GM21423 (cell line): ENCODE results near the gene EIF1AD.
A peak's percentile ranks its signal among the peaks of the same experiment; 100 is the strongest.
"Not testable (repeated sequence)": the region's sequence is repeated elsewhere in the genome, so short reads cannot be mapped to it uniquely, and the experiment has no call there.

ENCODE experiments used
- ATAC-seq: cut with Tn5 transposase; IDR thresholded peaks from one replicate; pipeline ENCODE4 v1.9.1; 2021; ENCODE audit warnings: mild to moderate bottlenecking, moderate library complexity; ENCODE audit not compliant: unreplicated experiment

EIF1AD gene, protein sequence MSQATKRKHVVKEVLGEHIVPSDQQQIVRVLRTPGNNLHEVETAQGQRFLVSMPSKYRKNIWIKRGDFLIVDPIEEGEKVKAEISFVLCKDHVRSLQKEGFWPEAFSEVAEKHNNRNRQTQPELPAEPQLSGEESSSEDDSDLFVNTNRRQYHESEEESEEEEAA

DNA sequence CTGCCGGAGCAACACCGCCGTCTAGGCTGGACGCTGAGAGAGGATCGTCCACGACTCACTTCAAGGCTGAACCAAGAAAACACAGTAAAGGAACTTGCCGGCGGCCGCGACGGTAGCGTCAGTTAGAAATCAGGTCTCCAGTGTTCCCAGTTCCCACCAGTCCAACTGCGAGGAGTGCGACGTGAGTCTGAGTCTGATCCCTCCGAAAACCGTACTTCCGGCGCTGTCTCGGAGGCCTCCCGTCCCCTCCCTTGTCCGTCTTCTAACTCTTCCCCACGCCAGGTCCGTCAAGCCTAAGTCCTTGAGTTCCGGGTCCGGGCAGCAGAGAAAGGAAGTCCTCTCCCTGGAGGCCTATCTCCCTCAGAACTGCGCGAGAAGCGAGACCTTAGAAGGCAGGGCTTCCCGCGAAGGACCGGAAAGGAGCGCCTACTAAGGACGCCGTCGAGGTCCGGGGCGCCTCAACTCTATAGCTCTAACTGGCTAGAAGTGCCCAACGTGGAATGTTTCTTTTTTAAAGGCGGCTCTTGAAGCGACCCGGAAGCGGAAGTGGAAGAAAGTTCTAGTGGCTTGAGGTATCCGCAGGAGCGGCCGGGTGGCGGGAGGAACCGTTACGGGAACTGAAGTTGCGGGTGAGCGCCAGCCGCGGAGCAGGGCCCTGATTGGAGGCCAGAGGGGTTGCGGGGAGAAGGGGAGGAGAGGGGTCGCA, at the start of gene EIF1AD, which contains the start of gene BANF1:
EIF1AD (minus strand) TSS at position 216 of the 706 bp plus-strand sequence. CDS start 1,768 bp downstream, outside the sequence.
BANF1 (plus strand) TSS at position 562 of the 706 bp plus-strand sequence. CDS start 748 bp downstream, outside the sequence.
- peak; percentile 75 for ATAC-seq

DNA sequence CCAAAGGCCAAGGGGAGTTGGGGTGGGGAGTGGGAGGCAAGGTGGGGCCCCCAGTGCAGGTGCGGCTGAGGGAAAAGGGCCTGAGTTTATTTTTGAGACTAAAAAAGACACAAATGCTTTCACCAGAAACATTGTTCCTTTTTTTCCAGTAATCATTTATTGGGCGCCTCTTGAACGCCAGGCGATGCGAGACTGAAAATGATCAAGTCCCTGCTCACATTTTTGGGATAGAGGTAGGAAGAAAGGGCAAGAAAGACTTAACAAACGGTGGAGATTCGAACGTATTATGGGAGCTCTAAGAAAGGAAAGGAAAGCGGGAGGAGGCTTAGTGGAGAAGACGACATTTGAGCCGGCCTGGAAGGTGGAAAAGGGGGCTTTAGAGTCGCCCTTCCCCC, 49.4 kb upstream of the EIF1AD start:
- no peak for ATAC-seq

DNA sequence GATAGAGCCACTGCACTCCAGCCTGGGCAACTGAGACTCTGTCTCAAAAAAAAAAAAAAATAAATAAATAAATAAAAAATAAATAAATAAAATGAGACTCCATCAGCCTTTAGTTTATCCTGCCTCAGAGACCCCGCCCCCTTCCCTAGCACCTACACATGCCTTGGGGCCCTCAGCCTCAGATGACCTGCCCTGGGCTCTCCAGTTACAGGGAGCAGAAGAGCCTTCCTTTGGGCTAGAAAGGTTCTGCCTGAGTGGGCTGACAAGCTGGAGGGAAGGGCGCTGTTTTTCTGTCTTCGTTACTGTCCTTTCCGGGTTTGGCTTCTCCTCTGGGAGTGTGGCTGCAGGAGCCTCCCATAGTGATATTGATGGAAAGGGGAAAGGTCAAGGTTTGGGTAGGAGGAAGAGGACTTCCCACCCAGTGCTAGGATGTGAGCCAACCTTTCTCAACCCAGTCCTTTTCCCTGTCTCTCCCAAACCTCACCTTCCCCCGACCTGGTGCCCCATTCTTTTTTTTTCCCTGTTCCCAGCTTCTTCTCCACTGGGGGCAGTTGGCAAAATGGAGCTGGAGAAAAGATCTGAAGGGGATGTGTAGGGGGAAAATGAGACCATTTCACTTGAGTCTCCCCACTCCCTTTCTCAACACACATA, 48.7 kb upstream of the EIF1AD start:
- no peak for ATAC-seq

DNA sequence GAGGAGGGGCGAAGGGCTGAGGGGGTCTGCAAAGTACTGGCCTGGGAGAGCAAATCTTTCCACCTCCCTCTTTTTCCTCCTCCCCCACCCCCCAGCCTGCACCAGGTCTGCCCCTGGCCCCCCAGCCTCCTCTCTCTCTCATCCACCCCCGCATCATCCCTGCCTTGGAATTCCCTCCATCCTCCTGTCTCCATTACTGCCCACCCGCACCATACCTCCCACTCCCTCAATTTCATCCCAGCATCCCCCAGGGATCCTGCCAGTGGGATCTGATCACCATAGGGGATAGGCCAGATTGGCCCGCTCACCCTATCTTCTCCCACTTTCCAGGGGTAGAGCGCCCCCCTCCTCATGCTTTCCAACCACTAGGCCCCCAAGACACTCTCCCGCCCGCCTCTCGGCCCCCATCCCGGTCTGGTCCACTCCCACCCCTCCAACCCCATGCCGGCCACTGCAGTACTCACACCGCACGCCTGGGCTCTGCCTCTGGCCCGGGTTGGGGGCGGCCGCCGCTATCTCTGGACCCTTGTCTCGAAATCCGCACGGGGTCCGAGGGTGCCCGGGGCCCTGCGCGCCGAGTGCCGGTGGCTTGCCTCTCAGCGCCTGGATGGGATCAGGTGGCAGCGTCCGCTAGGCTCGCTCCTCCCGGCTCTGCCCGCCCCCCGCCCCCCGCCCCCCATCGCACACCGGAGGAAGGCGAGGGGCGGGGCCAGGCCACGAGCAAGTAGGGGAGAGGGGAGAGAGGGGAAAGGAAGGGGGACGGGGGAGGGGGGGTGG, 46.8 kb upstream of the EIF1AD start, which contains the start of gene GAL3ST3:
GAL3ST3 (minus strand) TSS at position 615 of the 777 bp plus-strand sequence. CDS start 3,746 bp downstream, outside the sequence.
- no peak for ATAC-seq

DNA sequence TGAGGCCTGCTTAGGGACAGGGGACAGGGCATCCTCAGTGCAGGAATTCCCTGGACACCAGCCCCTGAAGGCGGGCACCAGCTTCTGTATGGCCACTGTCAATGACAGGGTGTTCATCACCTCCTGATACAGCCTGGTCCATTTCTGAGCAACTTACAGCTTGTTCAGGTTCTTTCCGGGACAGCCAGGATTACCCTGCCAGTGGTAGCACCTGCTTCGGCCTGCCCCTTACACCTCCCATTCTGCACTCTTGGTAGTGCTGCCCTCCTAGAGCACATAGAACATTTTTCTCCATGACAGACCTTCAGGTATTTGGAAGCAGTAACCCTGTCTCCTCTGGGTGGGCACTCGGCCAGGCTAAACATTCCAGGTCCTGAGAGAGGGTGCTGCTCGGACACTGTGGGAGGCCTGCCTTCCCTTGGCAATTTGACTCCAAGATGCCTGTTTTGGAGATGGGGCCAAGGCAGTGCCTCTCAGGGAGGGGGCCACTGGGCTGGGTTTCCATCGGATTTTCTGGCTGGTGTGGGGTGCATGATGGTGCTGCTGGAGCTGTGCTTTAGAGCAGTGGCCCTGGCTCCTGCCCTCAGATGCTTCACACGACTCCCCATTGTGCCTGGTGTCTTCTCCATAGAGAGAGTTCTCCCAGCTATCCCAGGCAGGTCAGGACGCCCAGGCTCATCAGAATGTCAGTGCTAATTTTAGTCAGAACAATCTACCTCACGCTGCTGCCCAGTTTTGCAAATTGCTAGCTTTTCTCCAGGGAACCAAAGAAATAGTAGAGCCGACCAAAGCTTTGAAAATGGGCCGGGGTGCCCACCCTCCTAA, 45.8 kb upstream of the EIF1AD start:
- ATAC-seq: no peak

DNA sequence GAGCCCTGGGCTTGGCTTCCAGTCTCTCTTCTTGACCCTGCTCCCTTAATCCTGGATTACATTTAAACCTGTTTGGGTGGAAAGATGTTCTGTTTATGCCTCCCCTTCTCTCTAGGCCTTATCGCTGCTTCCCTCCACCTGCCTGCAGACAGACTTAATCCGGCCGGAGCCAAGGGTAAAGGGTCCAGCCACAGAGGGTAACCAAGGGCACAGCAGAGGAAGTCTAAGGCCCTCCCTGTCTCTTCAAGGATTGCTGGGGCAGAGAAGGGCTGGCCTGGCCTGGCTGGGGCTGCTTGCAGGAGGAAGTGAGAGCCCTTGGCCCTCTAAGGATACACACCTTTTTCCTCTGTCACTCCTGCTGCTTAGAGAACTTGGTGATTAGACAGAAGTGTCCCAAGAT, 44.9 kb upstream of the EIF1AD start:
- ATAC-seq: no peak

DNA sequence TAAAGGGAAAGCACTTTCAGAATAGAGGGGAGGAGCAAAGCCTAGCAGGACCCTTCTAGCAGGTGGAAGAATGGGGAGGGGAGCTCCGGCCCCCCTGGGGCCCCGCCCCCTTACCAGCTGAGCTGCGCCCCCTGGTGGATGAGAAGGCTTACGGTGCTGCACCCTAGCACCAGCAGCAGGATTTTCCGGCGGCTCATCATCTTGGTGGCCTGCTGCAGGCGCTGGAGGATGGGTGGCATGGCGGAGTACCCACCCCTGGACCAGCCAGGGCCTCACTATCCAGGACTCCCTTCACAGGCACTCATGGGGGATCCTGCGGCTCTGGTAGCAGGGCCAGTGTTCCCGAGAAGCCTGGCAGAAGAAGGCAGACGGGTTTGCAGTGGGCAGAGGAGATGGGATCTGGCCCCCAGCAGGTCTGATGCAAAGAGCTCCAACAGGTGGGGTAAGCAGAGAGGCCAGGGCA, 43.3 kb upstream of the EIF1AD start:
- no peak for ATAC-seq

DNA sequence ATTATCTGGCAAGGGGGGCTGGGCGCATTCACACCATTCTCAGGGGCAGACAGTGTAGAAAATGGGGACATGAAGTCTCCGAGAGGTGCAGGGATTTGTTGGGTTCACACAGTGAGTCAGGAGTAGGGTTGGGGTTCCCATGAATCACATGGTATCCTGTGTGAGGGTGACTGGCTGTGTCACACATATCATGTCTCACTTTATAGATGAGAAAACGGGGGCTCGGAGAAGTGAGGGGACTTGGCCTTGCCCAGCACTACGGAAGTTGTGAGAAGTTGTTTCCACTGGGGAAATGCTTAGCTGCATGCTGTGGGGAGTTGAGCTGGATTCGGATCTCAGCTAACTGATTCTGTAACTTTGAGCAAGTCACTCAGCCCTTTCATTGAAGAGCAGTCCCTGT, 42.8 kb upstream of the EIF1AD start:
- ATAC-seq: no peak

DNA sequence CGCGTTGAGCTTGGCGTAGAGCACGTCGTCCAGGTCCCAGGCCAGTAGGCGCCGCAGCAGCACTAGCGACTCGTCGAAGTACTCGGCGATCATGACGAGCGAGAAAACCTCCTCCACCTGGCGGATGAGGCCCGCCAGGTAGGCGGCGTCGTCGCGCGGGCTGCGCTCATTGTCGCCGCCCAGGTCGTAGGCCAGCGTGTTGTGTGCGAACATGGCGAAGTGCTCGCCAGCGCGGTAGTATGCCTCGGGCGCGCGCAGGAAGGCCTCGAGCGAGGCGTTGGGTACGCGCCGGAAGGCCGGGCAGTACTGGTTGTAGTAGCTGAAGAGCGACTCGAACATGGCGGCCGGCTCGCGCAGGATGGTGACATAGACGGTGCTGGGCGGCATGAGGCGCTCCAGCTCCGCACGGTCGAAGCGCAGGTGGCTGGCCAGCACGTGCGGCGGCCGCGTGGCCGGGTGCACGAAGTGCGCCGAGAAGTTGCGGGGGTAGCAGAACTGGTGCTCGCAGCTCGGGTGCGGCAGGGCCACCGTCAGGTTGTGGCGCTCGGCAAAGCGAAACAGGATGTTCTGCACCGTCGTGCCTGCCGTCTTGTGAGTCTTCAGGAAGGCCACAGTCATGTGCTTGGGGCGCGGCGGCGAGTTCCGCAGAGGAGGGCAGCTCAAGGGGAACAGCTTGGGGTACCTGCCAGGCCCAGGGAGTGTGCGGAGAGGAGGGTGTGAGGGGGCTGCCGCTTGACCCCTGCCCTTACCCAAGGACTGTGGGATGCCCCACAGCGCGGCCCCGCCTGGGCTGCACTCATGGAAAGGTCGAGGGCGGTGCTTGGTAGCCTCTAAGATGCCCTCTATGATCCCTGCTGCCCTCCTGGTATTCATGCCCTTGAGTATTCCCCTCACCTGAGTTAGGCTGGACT, 41.3 kb upstream of the EIF1AD start:
- ATAC-seq: no peak

DNA sequence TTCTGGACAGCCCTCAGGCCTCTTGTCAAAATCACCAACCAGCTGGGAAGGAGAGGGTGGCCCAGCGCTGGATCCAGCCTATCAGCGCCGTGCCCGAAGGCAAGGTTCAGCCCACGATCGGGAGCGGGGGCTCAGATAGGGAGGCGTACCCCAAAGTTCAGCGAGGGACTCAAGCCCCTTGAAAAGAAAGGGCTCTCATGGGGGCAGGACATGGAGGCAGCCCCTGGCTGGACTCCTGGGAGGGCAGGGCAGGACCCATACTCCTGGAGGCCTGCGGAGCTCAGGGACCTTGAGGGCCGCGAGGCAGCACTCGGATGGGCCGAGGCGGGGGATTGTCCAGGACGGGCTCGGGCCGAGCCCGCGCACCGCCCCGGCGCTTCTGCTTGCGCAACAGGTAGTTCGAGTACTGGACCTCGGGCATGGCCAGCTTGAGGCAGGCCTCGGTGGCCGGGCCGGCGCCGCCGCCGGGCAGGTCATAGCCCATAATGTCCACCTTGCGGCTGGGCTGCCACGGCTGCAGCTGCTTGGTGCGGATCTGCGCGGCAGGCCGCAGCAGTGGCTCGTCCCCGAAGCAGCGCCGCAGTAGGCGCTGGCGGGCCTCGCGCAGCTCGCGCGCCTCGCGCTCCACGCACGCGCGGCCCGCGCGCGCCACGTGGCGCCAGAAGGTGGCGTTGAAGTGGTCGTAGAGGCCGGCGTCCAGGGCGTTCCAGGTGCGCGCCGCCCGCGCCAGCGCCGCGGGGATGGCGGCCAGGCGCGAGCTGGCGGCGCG, 40.5 kb upstream of the EIF1AD start:
- ATAC-seq: no peak

DNA sequence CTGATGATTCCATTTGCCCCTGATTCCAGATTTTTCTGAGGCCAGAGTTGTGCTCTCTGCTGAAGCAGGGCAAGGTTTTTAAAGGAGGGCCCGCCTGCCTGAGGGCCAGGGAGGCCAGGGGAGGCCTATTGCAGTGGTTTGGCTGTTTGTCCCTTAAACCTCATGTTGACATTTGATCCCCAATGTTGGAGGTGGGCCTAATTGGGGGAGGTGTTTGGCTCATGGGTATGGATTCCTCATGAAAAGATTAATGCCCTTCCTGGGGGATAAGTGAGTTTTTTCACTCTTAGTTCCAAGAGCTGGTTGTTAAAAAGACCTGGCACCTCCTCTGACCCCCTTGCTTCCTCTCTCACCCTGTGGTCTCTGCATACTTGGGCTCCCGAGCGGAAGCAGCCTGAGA, 37.8 kb upstream of the EIF1AD start:
- ATAC-seq: no peak

DNA sequence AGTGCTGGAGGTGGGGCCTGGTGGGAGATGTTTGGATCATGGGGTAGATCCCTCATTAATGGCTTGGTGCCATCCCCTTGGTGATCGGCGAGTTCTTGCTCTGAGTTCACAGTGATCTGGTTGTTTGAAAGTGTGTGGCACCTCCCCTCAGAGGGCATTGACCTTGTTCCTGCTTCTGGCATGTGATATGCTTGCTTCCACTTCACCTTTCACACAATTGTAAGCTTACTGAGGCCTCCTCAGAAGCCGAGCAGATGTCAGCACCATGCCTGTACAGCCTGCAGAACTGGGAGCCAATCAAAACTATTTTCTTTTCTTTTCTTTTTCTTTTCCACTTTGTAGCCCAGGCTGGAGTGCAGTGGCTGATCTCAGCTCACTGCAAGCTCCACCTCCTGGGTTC, 35.4 kb upstream of the EIF1AD start:
- ATAC-seq: no peak

DNA sequence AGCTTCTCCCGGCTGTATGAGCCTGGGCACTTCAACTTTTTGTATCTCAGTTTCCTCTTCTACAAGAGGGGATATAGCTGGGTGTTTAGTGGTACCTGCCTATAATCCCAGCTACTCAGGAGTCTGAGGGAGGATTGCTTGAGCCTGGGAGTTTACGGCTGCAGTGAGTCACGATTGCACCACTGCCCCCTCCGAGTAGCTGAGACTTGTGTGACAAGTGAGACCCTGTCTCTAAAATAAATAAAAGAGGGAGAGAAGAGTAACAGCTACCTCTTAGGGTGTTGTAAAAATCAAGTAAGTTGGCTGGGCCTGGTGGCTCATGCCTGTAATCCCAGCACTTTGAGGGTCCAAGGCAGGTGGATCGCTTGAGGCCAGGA, 34.4 kb upstream of the EIF1AD start:
- ATAC-seq: no peak

DNA sequence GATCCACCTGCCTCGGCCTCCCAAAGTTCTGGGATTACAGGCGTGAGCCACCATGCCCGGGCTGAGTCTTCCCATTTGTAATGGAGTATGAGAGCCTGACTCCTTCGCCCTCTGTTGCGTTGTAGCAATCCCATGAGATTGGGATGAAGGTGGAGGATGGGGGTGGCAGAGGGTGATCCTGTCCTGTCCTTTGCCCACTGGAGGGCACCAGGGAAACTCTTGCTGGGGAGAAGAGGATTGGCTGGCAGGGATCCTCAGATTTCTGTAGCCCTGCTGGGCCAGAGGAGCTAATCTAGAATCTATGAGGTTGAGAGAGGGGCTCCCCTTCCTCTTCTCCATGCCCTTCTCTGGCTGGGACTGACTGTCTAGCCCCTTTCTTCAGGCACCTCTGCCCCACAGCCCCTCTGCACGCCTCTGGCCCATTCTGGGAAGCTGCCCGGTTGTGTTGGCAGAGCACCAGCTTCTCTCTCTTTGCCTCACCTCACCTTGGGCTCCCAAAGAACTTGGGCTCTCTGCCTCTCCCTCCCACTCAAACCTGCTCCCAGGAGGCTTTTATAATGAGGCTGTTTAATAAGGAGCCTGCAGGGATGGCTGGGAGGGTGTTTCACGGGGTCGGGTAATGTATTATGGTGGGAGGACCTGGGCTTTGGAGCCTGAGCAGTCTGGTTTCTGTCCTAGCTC, 33.8 kb upstream of the EIF1AD start:
- ATAC-seq: no peak

DNA sequence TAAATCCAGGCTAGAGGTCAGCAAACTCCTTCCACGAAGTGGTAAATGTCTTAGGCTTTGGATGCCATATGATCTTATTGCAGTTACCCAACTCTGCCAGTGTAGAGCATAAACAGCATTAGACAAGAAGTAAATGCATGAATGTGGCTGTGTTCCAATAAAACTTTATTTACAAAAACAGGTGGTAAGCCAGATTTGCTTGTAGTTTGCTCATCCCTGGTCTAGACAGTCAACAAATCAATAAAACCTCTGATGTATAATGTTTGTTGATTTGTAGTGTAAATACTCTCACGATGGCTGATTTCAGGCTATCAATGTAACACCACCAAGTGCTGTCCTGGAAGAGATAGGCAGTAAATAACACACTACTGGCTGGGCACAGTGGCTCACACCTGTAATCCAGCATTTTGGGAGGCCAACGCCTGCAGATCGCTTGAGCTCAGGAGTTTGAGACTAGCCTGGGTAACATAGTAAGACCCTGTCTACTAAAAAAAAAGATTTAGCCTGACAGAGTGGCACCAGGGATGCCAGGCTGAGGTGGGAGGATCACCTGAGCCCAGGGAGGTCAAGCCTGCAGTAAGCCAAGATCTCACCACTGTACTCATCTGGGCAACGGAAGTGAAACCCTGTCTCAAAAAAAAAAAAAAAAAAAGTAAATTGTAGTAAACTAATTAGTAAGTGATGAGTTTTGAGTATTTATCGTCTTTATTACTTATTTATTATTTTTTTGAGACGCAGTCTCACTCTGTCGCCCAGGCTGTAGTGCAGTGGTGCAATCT, 31.2 kb upstream of the EIF1AD start:
- no peak for ATAC-seq

DNA sequence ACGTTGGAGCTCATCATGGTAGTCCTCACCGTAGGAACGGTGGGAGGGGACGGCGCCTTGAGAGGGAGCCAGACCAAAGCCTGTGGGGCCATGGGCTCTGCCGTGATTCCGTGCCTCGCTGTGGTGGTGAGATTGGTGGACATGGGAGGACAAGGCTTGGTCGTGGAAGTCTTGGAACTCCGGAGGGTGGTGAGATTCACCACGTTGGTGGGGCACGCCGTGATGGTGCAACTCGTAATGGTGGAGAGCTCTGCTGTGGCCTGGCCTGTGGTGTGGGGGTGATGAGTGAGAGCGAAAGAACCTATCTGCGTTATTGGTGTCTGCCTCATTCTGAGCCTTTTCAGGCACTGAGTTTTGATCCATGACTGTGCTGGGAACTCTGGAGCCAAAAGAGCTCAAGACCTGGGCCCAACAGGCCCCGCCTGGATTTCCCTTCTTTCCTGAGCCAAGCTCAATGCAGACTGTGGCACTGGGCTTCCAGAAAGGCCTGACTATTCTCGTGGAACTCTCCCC, 24.1 kb upstream of the EIF1AD start, which contains the start of gene CATSPER1:
CATSPER1 (minus strand) TSS at position 463 of the 513 bp plus-strand sequence; CDS start at position 363, 100 bp downstream.
- no peak for ATAC-seq

DNA sequence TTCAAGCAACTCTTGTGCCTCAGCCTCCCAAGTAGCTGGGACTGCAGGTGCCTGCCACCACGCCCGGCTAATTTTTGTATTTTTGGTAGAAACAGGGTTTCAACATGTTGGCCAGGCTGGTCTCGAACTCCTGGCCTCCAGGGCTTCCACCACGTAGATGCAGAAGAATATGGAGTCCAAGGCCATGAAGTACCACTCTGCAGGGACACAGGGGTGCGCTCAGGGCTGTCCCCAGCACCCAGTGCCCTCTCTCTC, 21.2 kb upstream of the EIF1AD start:
- not testable (repeated sequence) for ATAC-seq
